Smooth muscle cell (in vitro differentiated cells): ENCODE data around the gene NCAPD3. TPM values are rescaled to one million over a fixed set of nuclear protein-coding genes. Genes with fewer than 3 reads are reported as not detected.
"Not testable (repeated sequence)": the region's sequence is repeated elsewhere in the genome, so short reads cannot be mapped to it uniquely, and the experiment has no call there.

Source experiments
- DNase-seq: peaks from one replicate; lab custom pipeline; 2025; ENCODE audit not compliant: unreplicated experiment; lab: John Stamatoyannopoulos, UW
- H2AFZ ChIP-seq: fragments of 200-600 bp; sonication (generic); 2 replicates; pipeline ENCODE4 v1.6.0; 2016; ENCODE audit warnings: antibody characterized with exemption, low read depth, mild to moderate bottlenecking
- H3F3A ChIP-seq: fragments of 200-600 bp; sonication (generic); 2 replicates; pipeline ENCODE4 v1.6.0; 2017; ENCODE audit warnings: antibody characterized with exemption, low read depth
- H3K27ac ChIP-seq: fragments of 200-600 bp; sonication (generic); 2 replicates; pipeline ENCODE4 v1.5.1; 2016; ENCODE audit warnings: low read depth, mild to moderate bottlenecking
- H3K27me3 ChIP-seq: fragments of 200-600 bp; sonication (generic); 2 replicates; pipeline ENCODE4 v1.6.1; 2016; ENCODE audit warnings: low read depth, mild to moderate bottlenecking
- H3K36me3 ChIP-seq: fragments of 200-600 bp; sonication (generic); 2 replicates; pipeline ENCODE4 v1.5.1; 2016; ENCODE audit warnings: low read depth
- H3K4me1 ChIP-seq: fragments of 200-600 bp; sonication (generic); 2 replicates; pipeline ENCODE4 v1.5.1; 2016; ENCODE audit warnings: low read depth
- H3K4me2 ChIP-seq: fragments of 200-600 bp; sonication (generic); 2 replicates; pipeline ENCODE4 v1.6.0; 2016; ENCODE audit warnings: mild to moderate bottlenecking
- H3K4me3 ChIP-seq: fragments of 200-600 bp; sonication (generic); 2 replicates; pipeline ENCODE4 v1.5.1; 2016; ENCODE audit warnings: mild to moderate bottlenecking
- H3K79me2 ChIP-seq: fragments of 200-600 bp; sonication (generic); 2 replicates; pipeline ENCODE4 v1.6.0; 2016; ENCODE audit warnings: low read depth, mild to moderate bottlenecking
- H3K9ac ChIP-seq: fragments of 200-600 bp; sonication (generic); 2 replicates; pipeline ENCODE4 v1.6.0; 2016; ENCODE audit warnings: low read depth
- H3K9me3 ChIP-seq: fragments of 200-600 bp; sonication (generic); replicated peaks from 2 replicates; pipeline ENCODE4 v1.5.1; 2016; ENCODE audit warnings: low read depth
- H4K20me1 ChIP-seq: fragments of 200-600 bp; sonication (generic); 2 replicates; pipeline ENCODE4 v1.6.0; 2016; ENCODE audit warnings: low read depth
- CTCF ChIP-seq: fragments of 200-600 bp; sonication (generic); IDR thresholded peaks from 2 replicates; pipeline ENCODE4 v1.5.1; 2017; ENCODE audit warnings: borderline replicate concordance, mild to moderate bottlenecking, antibody characterized with exemption; ENCODE audit not compliant: insufficient read depth, poor library complexity, severe bottlenecking
- WGBS: methylation state at CpG from one replicate; pipeline ENCODE4 v1.1.7; 2016; ENCODE audit warnings: low lambda C conversion rate; 5-methylcytosine and 5-hydroxymethylcytosine counted together
- polyA plus RNA-seq: library from polyadenylated mRNA; unstranded; fragments of >200 nt; fragmentation: Nextera tagmentation; extraction: Ambion mirVana; gene quantifications from 2 replicates; pipeline ENCODE4 v1.2.1, GENCODE V29; 2016
- total RNA-seq: library from RNA; depleted of rRNA; stranded (reverse); fragments of >200 nt; gene quantifications from 2 replicates; pipeline ENCODE4 v1.2.3, GENCODE V29; 2014

The NCAPD3 gene
- total and polyA plus RNA-seq, 2 experiments from 2014 or later = 6.6 to 11.0 TPM

GRCh38 chr11:134260503-134260902 is 36.7 kb upstream of the NCAPD3 start:
- no peaks in the 10 kb centered on the region for H3F3A ChIP-seq
- H3K27me3 ChIP-seq = no peaks in the 10 kb centered on the region
- no peak for TF ChIP-seq CTCF
- no peaks in the 10 kb centered on the region for H3K4me1 ChIP-seq
- H3K4me3 ChIP-seq = no peak overlapping the region
- H3K4me2 ChIP-seq = no peak overlapping the region
- no peak overlapping the region for H2AFZ ChIP-seq
- no peaks in the 10 kb centered on the region for H3K79me2 ChIP-seq
- DNase-seq = no peak
- H3K27ac ChIP-seq = no peak overlapping the region
- H3K36me3 ChIP-seq = no peaks in the 10 kb centered on the region
- H3K9me3 ChIP-seq = no peaks in the 10 kb centered on the region
- H3K9ac ChIP-seq = no peak overlapping the region
- no peaks in the 10 kb centered on the region for H4K20me1 ChIP-seq

- no peak overlapping the region for H3K27ac ChIP-seq
- 91% methylated on average over 4 of the region's 4 CpGs for WGBS
- TF ChIP-seq CTCF = no peak
Observed at GRCh38 chr11:134258577-134258976, 34.8 kb upstream of the NCAPD3 start.

GRCh38 chr11:134257101-134257500 is 33.3 kb upstream of the NCAPD3 start:
- no peak for TF ChIP-seq CTCF
- no peak overlapping the region for H3K27ac ChIP-seq
- H4K20me1 ChIP-seq = no peaks in the 10 kb centered on the region
- DNase-seq = no peak
- H3K4me1 ChIP-seq = peaks cover 13% of the 10 kb centered on the region
- H3K4me2 ChIP-seq = no peak overlapping the region
- H3K9ac ChIP-seq = no peak overlapping the region
- H2AFZ ChIP-seq = no peak overlapping the region
- no peak overlapping the region for H3K4me3 ChIP-seq
- 96% methylated on average over 11 of the region's 11 CpGs for WGBS
- H3K36me3 ChIP-seq = no peaks in the 10 kb centered on the region
- no peaks in the 10 kb centered on the region for H3K27me3 ChIP-seq
- peaks cover 14% of the 10 kb centered on the region for H3K79me2 ChIP-seq
- no peaks in the 10 kb centered on the region for H3K9me3 ChIP-seq
- no peaks in the 10 kb centered on the region for H3F3A ChIP-seq

More at GRCh38 chr11:134258577-134258976, 34.8 kb upstream of the NCAPD3 start:
- Histone ChIP-seq H3K4me3 (no peak overlapping the region), H3F3A (no peaks in the 10 kb centered on the region), H4K20me1 (no peaks in the 10 kb centered on the region), H3K9ac (no peak overlapping the region), H3K27me3 (no peaks in the 10 kb centered on the region), H3K79me2 (peaks cover 13% of the 10 kb centered on the region), H3K4me1 (peaks cover 8% of the 10 kb centered on the region), H3K9me3 (no peaks in the 10 kb centered on the region), H2AFZ (no peak overlapping the region), H3K4me2 (no peak overlapping the region), H3K36me3 (no peaks in the 10 kb centered on the region)
- DNase-seq = no peak

- not testable (repeated sequence) for H3K4me3 ChIP-seq, H3K9ac ChIP-seq, H3K9me3 ChIP-seq, H3K27ac ChIP-seq, DNase-seq, H4K20me1 ChIP-seq, H2AFZ ChIP-seq, H3K36me3 ChIP-seq, H3K27me3 ChIP-seq, H3F3A ChIP-seq, H3K4me2 ChIP-seq
- peaks cover 14% of the 10 kb centered on the region for H3K4me1 ChIP-seq
- peaks cover 14% of the 10 kb centered on the region for H3K79me2 ChIP-seq
- WGBS = 92% methylated on average over 5 of the region's 5 CpGs
Observed at GRCh38 chr11:134255184-134255561, 31.4 kb upstream of the NCAPD3 start.
